ENCODE data around the gene HSPA1L. TPM values are rescaled to one million over a fixed set of nuclear protein-coding genes. Genes with fewer than 3 reads are reported as not detected.
"Not testable (repeated sequence)": the region's sequence is repeated elsewhere in the genome, so short reads cannot be mapped to it uniquely, and the experiment has no call there.

HSPA1L gene
- total and polyA plus RNA-seq, 10 of the 15 experiments (the other 5 are each of a cell fraction or from before 2014, with no cell fraction given) = 0.69 to 2.5 (median 1.5) TPM

- H3K4me3 ChIP-seq; H3K9me3 ChIP-seq (replicated peaks; ENCODE audit: control insufficient read depth, insufficient read depth, low read length); H3K79me2 ChIP-seq (ENCODE audit: control insufficient read depth, insufficient read depth, low read length); H4K20me1 ChIP-seq (ENCODE audit: control insufficient read depth, insufficient read depth); H3K27ac ChIP-seq (ENCODE audit: control insufficient read depth, insufficient read depth); DNase-seq (ENCODE audit: low read depth, low spot score); H3K9ac ChIP-seq (ENCODE audit: control insufficient read depth, insufficient read depth, low read length); H3K4me1 ChIP-seq (ENCODE audit: control insufficient read depth, insufficient read depth, low read length); FAIRE-seq; BruUV-seq (replicated peaks); H3K36me3 ChIP-seq (ENCODE audit: control insufficient read depth in 2 of 2, insufficient read depth in 2 of 2, low read length in 1 of 2); H3K27me3 ChIP-seq (replicated peaks in 1 of 2; ENCODE audit: control insufficient read depth in 2 of 2, insufficient read depth in 2 of 2, low read length in 1 of 2); in situ Hi-C loops (cut with MboI); ATAC-seq; H2AFZ ChIP-seq (ENCODE audit: control insufficient read depth, low read depth, low read length): not testable (repeated sequence)
- peak overlapping the region; percentile 98 for H3K4me2 ChIP-seq (ENCODE audit: control insufficient read depth, insufficient read depth)
- ChIA-PET POLR2A (interaction anchor here (0.7 to 11.3 kb wide), 5 partner anchors 10 to 84 kb away, joined by 3 to 158 read pairs (median 13); partner anchors contain the start of genes CLIC1, LSM2 and MSH5), SMC1A (ENCODE audit: uncharacterized antibody, unreplicated experiment) (interaction anchor here (1.1 to 1.6 kb wide), 3 partner anchors 13 to 87 kb away, joined by 3 to 5 read pairs (median 5); no protein-coding TSS in a partner anchor), RAD21 (ENCODE audit: unreplicated experiment) (interaction anchor here (0.6 to 1.3 kb wide), 2 partner anchors 117 to 262 kb away, joined by 3 read pairs; partner anchors contain the start of gene ABHD16A), CTCF (interaction anchor here (1.0 to 1.5 kb wide), 3 partner anchors 14 to 91 kb away, joined by 3 to 5 read pairs (median 3); partner anchors contain the start of gene LSM2)
- WGBS (ENCODE audit: insufficient coverage, insufficient replicate concordance, low lambda C conversion rate, missing lambda C conversion rate) = 93% methylated on average over 10 of the region's 10 CpGs
- intact Hi-C loops (cut with micrococcal nuclease; ENCODE audit: unreplicated experiment) = loop anchor here (10.0 kb wide), 1 partner anchor 46 kb away; the partner anchor contains the start of gene VWA7
- TF ChIP-seq, protein P1, sequence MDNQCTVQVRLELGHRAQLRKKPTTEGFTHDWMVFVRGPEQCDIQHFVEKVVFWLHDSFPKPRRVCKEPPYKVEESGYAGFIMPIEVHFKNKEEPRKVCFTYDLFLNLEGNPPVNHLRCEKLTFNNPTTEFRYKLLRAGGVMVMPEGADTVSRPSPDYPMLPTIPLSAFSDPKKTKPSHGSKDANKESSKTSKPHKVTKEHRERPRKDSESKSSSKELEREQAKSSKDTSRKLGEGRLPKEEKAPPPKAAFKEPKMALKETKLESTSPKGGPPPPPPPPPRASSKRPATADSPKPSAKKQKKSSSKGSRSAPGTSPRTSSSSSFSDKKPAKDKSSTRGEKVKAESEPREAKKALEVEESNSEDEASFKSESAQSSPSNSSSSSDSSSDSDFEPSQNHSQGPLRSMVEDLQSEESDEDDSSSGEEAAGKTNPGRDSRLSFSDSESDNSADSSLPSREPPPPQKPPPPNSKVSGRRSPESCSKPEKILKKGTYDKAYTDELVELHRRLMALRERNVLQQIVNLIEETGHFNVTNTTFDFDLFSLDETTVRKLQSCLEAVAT (IDR thresholded peaks at IDR 0.05) = peak; percentile 59
These were observed 5.3 kb upstream of the HSPA1L start for GRCh38 chr6:31820399-31820798.

DNA sequence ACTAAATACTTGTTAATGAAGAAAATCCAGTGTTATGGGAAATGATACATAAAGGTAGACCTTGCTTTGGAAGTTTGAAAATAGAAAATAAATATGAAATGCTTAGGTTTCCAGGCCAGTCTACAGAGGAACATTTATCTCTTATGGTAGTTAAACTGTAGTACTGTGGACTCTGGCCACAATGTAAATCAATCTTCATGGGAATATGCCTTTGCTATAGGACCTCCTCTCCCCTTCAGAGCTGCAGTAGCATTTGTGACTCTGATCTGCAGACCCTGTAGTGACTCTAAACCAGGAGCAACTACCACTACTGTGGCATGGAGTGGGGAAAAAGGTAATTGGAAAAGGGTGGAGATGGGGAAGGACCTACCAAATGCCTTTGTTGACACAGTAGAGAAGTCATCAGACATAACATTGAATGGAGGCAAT, 4.8 kb upstream of the HSPA1L start:
- RAD21 ChIA-PET (ENCODE audit: unreplicated experiment) = interaction anchor here (0.6 to 1.3 kb wide), 2 partner anchors 117 to 262 kb away, joined by 3 read pairs; partner anchors contain the start of gene ABHD16A
- H3K36me3 ChIP-seq (ENCODE audit: control insufficient read depth in 2 of 2, insufficient read depth in 2 of 2, low read length in 1 of 2) = no peaks in the 10 kb centered on the region
- H2AFZ ChIP-seq (ENCODE audit: control insufficient read depth, low read depth, low read length) = no peak overlapping the region
- no peaks in the 10 kb centered on the region for H3K27me3 ChIP-seq (replicated peaks in 1 of 2; ENCODE audit: control insufficient read depth in 2 of 2, insufficient read depth in 2 of 2, low read length in 1 of 2)
- BruUV-seq (replicated peaks) = no TSS peak
- no peak for ATAC-seq
- no peak overlapping the region for H3K4me3 ChIP-seq
- H3K27ac ChIP-seq (ENCODE audit: control insufficient read depth, insufficient read depth) = no peak overlapping the region
- no peaks in the 10 kb centered on the region for H3K9me3 ChIP-seq (replicated peaks; ENCODE audit: control insufficient read depth, insufficient read depth, low read length)
- SMC1A ChIA-PET (ENCODE audit: uncharacterized antibody, unreplicated experiment) = interaction anchor here (1.0 to 1.6 kb wide), 5 partner anchors 10 to 86 kb away, joined by 3 to 5 read pairs (median 3); partner anchors contain the start of gene LSM2
- H3K4me2 ChIP-seq (ENCODE audit: control insufficient read depth, insufficient read depth) = no peak overlapping the region
- no peaks in the 10 kb centered on the region for H4K20me1 ChIP-seq (ENCODE audit: control insufficient read depth, insufficient read depth)
- peaks cover 2% of the 10 kb centered on the region; the same call in 1 of the 2 replicates for H3K79me2 ChIP-seq (ENCODE audit: control insufficient read depth, insufficient read depth, low read length)
- intact Hi-C loops (cut with micrococcal nuclease; ENCODE audit: unreplicated experiment) (loop anchor here (10.0 kb wide), 1 partner anchor 45 kb away; the partner anchor contains the start of gene VWA7), in situ Hi-C loops (cut with MboI) (no loop called here)
- H3K4me1 ChIP-seq (ENCODE audit: control insufficient read depth, insufficient read depth, low read length) = peaks cover 9% of the 10 kb centered on the region
- CTCF ChIA-PET = interaction anchor here (1.0 to 1.5 kb wide), 4 partner anchors 13 to 244 kb away, joined by 3 to 5 read pairs (median 3); partner anchors contain the start of gene LSM2
- FAIRE-seq = no peak
- DNase-seq (ENCODE audit: low read depth, low spot score) = no peak
- POLR2A ChIA-PET = interaction anchor here (1.0 to 11.3 kb wide), 6 partner anchors 11 to 83 kb away, joined by 3 to 158 read pairs (median 10); partner anchors contain the start of genes CLIC1, LSM2, MSH5 and VARS1
- H3K9ac ChIP-seq (ENCODE audit: control insufficient read depth, insufficient read depth, low read length) = no peak overlapping the region
- TF ChIP-seq TCF3 (IDR thresholded peaks at IDR 0.05; ENCODE audit: borderline replicate concordance, insufficient read depth, low read depth, low read length) (no peak), SKIL (IDR thresholded peaks at IDR 0.05; ENCODE audit: low read depth, poor library complexity, severe bottlenecking) (no peak), ZZZ3 (IDR thresholded peaks at IDR 0.05; ENCODE audit: control insufficient read depth, insufficient read length, low read depth) (no peak)
- TF ChIP-seq, protein P2, sequence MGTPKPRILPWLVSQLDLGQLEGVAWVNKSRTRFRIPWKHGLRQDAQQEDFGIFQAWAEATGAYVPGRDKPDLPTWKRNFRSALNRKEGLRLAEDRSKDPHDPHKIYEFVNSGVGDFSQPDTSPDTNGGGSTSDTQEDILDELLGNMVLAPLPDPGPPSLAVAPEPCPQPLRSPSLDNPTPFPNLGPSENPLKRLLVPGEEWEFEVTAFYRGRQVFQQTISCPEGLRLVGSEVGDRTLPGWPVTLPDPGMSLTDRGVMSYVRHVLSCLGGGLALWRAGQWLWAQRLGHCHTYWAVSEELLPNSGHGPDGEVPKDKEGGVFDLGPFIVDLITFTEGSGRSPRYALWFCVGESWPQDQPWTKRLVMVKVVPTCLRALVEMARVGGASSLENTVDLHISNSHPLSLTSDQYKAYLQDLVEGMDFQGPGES (IDR thresholded peaks at IDR 0.05) = no peak
- TF ChIP-seq, protein P3, sequence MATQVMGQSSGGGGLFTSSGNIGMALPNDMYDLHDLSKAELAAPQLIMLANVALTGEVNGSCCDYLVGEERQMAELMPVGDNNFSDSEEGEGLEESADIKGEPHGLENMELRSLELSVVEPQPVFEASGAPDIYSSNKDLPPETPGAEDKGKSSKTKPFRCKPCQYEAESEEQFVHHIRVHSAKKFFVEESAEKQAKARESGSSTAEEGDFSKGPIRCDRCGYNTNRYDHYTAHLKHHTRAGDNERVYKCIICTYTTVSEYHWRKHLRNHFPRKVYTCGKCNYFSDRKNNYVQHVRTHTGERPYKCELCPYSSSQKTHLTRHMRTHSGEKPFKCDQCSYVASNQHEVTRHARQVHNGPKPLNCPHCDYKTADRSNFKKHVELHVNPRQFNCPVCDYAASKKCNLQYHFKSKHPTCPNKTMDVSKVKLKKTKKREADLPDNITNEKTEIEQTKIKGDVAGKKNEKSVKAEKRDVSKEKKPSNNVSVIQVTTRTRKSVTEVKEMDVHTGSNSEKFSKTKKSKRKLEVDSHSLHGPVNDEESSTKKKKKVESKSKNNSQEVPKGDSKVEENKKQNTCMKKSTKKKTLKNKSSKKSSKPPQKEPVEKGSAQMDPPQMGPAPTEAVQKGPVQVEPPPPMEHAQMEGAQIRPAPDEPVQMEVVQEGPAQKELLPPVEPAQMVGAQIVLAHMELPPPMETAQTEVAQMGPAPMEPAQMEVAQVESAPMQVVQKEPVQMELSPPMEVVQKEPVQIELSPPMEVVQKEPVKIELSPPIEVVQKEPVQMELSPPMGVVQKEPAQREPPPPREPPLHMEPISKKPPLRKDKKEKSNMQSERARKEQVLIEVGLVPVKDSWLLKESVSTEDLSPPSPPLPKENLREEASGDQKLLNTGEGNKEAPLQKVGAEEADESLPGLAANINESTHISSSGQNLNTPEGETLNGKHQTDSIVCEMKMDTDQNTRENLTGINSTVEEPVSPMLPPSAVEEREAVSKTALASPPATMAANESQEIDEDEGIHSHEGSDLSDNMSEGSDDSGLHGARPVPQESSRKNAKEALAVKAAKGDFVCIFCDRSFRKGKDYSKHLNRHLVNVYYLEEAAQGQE (IDR thresholded peaks at IDR 0.05; ENCODE audit: low read depth, low read length) = no peak

All from GM12878 (cell line).